Stimulated activated CD8-positive, alpha-beta memory T cell treated with anti-CD3 and anti-CD28 coated beads, Interleukin-15, amount 100 ng/mL, for 24 hours (primary cell): Measurements from ENCODE around the gene RILPL1.
"Not testable (repeated sequence)": the region's sequence is repeated elsewhere in the genome, so short reads cannot be mapped to it uniquely, and the experiment has no call there.

Source experiments
- DNase-seq: peaks from one replicate; pipeline ENCODE4 v3.0.0-alpha.2; 2020; ENCODE audit warnings: low read depth

The RILPL1 gene

DNA sequence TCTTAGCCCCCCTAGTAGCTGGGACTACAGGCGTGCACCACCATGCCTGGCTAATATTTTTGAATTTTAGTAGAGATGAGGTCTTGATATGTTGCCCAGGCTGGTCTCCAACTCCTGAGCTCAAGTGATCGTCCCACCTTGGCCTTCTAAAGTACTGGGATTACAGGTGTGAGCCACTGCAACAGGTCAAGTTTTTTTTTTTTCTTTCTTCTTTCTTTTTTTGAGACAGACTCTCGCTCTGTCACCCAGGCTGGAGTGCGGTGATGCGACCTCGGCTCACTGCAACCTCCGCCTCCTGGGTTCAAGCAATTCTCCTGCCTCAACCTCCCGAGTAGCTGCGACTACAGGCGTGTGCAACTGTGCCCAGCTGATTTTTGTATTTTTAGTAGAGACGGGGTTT lies 70.3 kb downstream of the RILPL1 start:
- not testable (repeated sequence) for DNase-seq

DNA sequence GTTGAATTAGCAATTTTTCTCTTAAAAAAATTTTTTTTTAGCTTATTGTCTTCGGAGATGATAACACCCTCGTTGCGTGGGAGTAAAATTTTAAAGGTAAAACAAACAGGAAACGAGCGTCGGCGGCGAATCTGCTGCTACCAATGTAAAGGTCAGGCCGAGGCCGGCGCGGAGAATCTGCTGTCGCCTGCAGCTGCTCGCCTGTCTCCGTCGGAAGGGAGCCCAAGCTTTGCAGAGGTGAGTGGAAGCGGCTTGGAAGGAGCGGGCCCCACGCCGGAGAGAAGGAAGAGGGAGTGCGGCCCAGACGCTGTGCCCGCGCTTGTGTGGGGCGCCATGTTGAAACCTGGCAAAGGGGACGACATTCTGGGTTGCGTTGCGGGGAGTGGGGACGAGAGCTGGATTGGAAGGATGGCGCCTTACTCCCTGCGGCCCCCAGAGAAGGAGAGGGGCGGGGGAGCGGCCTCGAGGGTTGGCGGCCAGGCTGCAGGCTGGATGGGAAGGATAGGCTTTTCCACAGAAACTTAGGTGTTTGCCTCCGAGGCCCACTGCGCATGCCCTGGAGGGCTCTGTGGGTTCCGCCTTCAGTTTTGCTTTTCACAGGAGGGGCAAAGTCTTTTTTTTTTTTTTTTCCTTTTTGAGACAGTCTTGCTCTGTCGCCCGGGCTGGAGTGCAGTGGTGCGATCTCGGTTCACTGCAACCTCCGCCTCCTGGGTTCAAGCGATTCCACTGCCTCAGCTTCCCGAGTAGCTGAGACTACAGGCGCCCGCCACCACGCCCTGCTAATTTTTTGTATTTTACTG lies 75.3 kb downstream of the RILPL1 start, which contains the start of gene SNRNP35:
Gene SNRNP35, plus strand, starts transcription at position 160 of the 800 bp plus-strand sequence. CDS start 7,402 bp downstream, outside the sequence.
- DNase-seq = peak; percentile 62

DNA sequence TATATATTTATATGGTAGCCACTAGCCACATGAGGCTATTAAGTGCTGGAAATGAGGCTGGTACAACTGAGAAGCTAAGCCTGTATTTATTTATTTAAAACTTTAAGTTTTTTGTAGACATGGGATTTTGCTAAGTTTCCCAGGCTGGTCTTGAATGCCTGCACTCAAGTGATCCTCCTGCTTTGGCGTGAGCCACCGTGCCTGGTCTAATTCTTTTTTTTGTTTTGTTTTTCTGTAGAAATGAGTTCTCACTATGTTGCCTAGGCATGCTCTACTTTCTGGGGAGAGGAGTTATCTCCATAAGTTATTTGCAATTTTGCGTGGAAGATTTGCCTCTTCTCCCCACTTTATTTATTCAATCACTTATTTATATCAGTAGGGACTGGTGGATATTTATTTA lies 80.4 kb downstream of the RILPL1 start:
- DNase-seq = no peak

DNA sequence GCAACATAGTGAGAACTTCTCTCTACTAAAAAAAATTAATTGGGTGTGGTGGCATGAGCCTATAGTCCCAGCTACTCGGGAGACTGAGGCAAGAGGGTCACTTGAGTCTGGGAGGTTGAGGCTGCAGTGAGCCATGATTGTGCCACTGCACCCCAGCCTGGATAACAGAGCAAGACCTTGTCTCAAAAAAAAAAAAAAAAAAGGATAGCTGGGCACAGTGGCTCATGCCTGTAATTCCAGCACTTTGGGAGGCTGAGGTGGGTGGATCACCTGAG lies 81.3 kb downstream of the RILPL1 start:
- DNase-seq = not testable (repeated sequence)

DNA sequence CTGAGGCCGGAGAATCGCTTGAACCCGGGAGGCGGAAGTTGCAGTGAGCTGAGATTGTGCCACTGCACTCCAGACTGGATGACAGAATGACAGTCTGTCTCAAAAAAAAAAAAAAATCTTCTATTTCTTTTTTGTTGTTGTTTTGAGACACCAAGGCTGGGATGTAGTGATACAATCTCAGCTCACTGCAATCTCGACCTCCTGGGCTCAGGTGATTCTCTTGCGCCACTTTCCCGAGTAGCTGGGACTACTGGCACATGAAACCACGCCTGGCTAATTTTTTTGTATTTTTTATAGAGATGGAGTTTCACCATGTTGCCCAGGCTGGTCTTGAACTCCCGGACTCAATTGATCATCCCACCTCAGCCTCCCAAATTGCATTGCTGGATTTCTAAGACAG lies 82.9 kb downstream of the RILPL1 start:
- no peak for DNase-seq

DNA sequence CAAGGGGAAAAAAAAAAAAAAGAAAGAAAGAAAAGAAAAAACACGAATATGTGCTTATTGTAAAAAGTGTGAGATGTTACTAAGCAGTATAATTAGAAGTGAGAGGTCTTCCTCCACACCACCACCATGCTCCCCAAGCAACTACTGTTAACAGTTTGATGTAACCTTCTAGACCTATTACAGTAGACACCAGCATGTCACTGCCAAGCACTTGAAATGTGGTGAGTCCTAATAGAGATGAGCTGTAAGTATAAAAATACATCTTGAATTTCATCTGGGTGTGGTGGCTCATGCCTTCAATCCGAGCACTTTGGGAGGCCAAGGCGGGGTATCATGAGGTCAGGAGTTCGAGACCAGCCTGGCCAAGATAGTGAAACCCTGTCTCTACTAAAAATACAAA lies 83.7 kb downstream of the RILPL1 start:
- no peak for DNase-seq

DNA sequence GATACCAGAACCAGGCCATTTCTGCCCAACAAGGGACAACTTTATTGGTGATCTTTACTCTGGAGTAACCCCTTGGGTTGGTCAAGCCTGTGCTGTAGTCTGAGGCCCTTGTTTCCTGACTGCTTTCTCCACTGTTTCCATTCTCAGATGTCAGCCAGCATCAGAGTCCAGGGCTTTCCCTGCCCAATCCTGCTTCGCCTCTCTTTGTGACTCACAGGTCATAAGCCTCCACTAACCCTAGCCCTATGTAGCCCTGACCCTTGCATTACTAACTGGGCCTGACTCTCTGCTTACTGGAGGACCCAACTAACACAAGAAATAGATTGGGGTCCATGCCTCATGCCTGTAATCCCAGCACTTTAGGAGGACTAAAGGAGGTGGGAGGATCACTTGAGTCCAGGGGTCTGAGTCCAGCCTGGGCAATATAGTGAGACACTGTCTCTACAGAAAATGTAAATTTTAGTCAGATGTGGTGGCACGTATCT lies 84.2 kb downstream of the RILPL1 start:
- no peak for DNase-seq

DNA sequence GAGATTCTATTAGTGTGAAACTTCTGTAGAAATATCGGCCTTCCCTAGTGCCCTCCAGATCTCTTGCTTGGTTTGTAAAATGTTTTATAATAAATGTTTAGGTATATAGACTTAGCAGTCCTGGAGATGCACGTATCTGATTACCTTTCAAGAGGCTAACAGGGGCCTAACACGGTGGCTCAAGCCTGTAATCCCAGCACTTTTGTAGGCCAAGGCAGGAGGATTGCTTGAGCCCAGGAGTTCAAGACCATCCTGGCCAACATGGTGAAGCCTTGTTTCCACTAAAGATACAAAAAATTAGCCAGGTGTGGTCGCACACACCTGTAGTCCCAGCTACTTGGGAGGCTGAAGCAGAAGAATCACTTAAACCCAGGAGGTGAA lies 87.2 kb downstream of the RILPL1 start:
- no peak for DNase-seq

DNA sequence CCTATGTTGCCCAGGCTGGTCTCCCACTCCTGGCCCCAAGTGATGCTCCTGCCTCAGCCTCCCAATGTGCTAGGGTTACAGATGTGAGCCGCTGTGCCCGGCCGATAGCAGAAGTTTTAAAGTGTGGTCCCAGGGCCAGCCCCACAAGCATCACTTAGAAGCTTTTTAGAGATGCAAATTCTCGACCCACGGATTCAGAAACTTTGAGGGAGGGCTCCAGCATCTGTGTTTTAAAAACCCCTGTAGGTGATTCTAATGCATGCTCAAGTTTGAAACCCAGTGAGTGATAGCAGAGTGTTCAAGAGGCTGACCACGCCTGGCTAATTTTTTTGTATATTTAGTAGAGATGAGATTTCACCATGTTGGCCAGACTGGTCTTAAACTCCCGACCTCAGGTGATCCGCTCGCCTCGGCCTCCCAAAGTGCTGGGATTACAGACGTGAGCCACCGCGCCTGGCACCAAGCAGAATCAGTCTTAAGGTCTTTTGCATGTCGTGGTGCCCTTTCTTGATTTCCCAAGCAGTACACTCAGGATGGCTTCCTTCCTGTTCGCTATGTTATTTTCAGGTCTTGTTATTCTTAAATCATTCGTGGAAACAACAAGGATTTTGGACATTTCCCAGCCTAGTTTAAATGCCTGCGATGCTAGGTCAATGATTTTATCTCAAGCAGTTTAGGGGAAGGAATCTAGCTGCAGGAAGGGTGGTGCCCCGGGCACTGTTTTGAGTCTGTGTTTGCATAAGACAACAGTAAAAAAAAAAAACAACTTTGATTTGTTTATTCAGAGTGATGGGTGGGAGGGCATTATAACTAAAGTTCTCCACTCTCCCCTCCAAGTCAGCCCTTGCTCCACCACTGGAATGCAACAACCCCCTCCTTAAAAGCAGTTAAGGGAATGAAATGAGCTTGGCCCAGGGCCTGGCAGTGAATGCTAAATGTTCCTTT lies 87.9 kb downstream of the RILPL1 start:
- no peak for DNase-seq

DNA sequence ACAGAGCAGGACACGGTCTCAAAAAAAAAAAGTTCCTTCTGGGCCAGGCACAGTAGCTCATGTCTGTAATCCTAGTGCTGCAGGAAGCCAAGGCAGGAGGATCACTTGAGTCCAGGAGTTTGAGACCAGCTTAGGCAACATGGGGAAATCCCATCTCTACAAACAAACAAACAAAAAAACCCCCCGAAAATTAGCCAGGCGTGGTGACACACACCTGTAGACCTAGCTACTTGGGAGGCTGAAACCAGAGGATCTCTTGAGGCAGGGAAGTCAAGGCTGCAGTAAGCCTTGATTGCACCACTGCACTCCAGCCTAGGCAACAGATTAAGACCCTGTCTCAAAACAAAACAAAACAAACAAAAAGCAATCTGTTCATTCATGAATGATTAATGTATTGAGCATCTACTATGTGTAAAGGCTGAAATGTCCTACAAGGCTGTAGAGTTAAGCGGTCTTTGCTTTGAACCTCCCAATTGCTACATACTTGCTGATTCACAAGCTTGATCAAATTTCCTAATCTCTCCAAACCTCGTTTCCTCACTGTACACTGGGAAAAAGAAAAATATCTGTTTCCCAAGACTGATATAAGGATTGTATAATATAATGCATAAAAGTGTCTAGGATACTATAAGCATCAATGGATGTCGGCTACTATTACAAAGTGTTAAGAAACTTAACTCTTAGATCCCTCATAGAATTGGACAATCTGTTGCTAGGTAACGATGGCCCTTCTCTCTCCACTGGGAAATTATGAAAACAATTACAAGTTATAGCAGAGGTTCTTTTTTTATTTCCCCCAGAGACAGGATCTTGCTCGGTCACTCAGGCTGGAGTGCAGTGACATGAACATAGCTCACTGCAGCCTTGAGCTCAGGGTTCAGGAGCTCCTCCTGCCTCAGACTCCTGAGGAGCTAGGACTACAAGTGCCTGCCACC lies 89.2 kb downstream of the RILPL1 start:
- no peak for DNase-seq

DNA sequence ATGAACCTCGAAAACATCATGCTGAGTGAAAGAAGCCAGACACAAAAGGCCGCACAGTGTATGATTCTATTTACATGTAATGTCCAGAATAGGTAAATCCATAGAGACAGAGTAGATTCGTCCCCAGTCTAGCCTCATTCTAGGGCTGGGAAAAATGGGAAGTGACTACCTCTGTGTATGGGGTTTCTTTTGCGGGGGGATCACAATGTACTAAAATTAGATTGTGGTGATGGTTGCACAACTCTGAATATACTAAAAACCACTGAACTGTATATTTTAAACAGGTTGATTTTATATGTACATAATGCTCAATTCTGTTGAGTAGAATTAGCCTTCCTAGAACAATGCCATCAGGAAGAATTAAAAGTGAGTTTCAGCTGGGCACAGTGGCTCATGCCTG lies 90.7 kb downstream of the RILPL1 start:
- no peak for DNase-seq

DNA sequence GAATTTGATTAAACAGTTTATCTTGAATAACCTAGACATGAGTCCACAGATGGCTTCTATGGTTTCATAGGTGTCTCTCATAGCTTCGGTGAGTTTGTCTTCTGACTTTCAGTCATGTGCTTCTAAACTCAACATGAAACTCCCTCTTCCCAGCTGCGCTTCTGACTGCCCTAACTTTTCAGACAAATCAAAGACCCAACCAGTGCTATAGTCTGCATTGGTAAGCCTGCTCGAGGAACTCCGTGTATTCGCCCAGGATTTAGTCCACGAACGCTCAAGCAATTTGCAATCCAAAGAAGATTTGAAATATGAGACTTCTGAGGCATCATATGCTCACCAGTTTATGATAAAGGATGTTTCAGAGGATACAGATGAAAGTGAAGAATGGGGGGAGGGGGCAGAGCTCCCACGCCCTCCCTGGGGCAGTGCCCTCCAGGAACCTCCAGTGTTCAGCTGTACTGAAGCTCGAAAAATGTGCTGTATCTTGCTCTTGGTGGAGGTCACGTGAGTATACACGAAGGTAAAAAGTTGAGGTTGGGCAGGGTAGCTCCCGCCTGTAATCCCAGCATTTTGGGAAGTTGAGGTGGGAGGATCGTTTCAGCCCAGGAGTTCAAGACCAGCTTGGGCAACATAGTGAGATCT lies 91.9 kb downstream of the RILPL1 start:
- DNase-seq = no peak

DNA sequence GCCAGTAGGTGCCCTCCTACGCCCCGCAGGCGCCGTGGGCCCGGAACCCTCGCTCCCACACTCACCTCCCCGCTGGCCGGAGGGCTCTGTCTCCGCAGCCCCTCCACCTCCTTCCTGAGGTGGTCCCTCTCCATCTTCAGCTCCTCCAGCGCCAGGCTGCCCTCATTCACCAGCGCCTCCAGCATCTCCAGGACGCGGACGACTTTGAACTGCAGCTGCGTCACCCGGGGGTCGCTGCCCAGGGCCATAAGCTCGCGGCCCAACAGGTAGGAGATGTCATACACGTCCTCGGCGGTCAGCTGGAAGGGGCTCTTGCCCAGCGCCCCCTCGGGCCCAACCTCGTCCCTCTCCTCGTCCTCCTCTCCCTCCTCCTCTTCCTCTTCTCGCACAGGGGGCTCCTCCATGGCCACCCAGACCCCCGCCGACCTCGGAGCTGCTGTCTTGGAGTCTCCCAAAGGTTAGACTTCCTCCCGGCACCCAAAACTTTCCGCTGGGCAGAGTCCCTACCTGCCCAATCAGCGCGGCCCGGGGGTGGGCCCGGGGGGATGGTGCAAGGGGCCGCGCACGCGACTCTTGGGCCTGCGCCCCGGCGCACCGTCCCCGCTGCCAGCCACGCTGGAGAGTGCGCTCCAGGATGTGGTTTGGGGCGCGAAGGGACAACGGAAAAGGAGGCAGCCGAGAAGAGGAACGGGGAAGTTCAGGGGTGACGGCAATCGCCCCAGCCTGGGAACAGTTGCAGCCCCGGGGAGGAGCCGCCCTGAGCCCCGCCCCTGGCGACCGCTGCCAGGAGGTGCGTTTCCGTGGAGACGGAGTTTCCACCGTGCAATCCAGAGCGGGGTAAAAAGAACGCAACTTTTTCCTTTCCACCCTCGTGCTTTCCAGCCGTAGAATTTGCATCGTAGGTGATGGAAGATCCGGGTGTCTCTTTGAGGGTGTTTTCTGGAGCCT lies 97.2 kb downstream of the RILPL1 start, which contains the start of gene RILPL2:
Gene RILPL2, minus strand, starts transcription at position 668 of the 948 bp plus-strand sequence. Its CDS starts 264 bp downstream, at position 404.
- peak; percentile 83 for DNase-seq

DNA sequence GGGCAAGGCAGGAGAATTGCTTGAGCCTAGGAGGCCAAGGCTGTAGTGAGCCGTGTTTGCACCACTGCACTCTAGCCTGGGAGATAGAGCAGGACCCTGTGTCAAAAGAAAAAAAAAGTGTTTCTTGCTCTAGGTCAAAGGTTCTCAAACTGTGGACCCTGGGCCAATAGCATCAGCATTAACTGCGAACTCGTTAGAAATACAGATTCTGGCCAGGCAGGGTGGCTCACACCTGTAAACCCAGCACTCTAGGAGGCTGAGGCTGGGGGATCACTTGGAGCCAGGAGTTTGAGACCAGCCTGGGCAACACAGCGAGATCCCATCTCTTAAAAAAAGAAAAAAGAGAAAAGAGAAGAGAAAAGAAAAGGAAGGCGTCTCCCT lies 97.9 kb downstream of the RILPL1 start:
- no peak for DNase-seq

DNA sequence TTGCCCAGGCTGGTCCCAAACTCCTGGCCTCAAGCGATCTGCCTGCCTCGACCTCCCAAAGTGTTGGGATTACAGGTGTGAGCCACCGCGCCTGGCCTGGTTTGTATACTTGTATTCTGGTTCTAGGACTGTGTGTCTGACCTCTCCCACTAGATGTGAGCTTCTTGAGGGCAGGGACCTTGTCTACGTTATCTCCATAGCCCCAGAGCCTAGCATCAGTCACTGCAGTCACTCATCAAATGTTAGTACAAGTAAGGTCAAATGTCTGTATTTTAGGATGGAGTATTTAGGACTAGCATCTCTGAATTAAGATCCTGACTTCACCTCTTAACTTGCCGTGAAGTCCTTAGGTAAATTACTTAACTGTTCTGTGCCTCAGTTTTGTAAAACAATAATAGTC lies 99.9 kb downstream of the RILPL1 start:
- no peak for DNase-seq

DNA sequence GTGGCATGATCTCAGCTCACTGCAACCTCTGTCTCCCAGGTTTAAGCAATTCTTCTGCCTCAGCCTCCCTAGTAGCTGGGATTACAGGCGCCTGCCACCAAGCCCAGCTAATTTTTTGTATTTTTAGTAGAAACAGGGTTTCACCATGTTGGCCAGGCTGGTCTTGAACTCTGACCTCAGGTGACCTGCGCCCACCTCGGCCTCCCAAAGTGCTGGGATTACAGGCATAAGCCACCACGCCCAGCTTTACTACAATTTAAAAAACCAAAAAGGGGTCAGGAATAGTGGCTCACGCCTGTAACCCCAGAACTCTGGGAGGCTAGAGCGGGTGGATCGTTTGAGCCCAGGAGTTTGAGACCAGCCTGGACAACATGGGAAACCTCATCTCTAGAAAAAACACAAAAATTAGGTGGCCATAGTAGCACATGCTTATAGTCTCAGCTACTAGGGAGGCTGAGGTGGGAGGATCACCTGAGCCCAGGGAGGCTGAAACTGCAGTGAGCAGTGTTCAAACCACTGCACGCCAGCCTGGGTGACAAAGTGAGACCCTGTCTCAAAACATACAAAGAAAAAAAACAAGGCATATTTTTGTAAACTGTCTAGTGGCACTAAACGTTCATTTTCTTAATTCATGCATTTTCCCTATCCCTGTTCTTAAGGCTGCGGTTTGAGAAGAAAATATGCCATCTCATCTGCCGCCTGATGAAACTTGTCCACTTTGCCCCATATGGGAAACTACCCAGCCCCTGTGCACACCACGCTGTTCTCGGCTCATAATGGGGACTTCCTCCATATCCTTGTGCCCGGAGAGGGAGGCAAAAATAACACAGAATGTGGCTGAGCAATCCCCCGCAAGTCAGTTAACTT lies 101.3 kb downstream of the RILPL1 start:
- not testable (repeated sequence) for DNase-seq

DNA sequence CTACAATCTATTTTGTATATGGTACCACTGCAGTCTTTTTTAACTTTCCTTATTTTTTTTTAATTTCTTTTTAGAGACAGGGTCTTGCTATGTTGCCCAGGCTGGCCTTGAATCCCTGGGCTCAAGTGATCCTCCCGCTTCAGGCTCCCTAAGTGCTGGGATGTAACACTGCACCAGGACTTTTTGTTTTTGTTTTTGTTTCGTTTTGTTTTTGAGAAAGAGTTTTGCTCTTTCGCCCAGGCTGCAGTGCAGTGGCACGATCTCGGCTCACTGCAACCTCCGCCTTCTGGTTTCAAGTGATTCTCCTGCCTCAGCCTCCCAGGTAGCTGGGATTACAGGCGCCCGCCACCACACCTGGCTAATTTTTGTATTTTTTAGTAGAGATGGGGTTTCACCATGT lies 104.4 kb downstream of the RILPL1 start:
- DNase-seq = not testable (repeated sequence)

DNA sequence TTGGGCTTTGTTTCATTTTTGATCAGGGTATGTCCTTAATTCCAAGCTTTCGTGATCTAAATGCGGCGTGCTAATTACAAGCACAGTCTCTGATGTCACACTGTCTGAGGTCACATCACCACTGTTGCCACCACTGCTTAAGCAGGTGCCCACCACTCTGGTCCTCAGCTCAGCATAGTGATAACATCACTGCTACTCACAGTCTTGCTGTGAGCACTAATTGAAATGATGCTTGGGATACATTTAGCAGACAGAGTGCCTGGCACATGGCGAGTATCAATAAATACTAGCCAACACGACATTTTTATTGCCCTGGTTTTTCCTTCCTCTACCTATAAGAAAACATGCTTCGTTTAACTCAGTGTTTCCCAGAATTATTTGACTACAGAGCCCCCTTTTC lies 104.9 kb downstream of the RILPL1 start:
- no peak for DNase-seq
